Lung (tissue), 12 donors: ENCODE data around the gene OST4. TPM values are rescaled to one million over a fixed set of nuclear protein-coding genes. Genes with fewer than 3 reads are reported as not detected.
A peak's percentile ranks its signal among the peaks of the same experiment; 100 is the strongest.

ENCODE experiments used
- ATAC-seq: fragments of 200-7000 bp; cut with Tn5 transposase; one replicate; pipeline ENCODE4 v1.9.1; 2020; ENCODE audit warnings: moderate number of reproducible peaks; ENCODE audit not compliant: insufficient read depth, low FRiP score
- DNase-seq, 3 donors: peaks; one replicate each; pipeline ENCODE4 v3.0.0-alpha.2; 2013 to 2017
- H3K27ac ChIP-seq, 2 donors: one replicate each; pipeline ENCODE4 v1.5.1; 2013; ENCODE audit warnings: mild to moderate bottlenecking in 2 of 2, moderate library complexity in 2 of 2, control low read depth in 1 of 2, inconsistent platforms in 1 of 2, low read depth in 1 of 2, low read length in 1 of 2
- H3K27me3 ChIP-seq, 3 donors: one replicate each; pipeline ENCODE4 v1.5.1; 2013; ENCODE audit warnings: low read length in 2 of 3; ENCODE audit not compliant: control insufficient read depth in 3 of 3, insufficient read depth in 3 of 3
- H3K36me3 ChIP-seq, 4 donors: one replicate each; pipeline ENCODE4 v1.5.1; 2013; ENCODE audit warnings: low read length in 4 of 4, mild to moderate bottlenecking in 1 of 4, moderate library complexity in 1 of 4; ENCODE audit not compliant: control insufficient read depth in 4 of 4, insufficient read depth in 4 of 4
- H3K4me1 ChIP-seq, 5 donors: one replicate each; pipeline ENCODE4 v1.5.1; 2013; ENCODE audit warnings: low read length in 5 of 5, mild to moderate bottlenecking in 2 of 5, moderate library complexity in 1 of 5; ENCODE audit not compliant: control insufficient read depth in 5 of 5, insufficient read depth in 5 of 5
- H3K4me3 ChIP-seq: one replicate; pipeline ENCODE4 v1.5.1; 2013; ENCODE audit warnings: mild to moderate bottlenecking, control low read depth, moderate library complexity
- H3K9ac ChIP-seq, 2 donors: one replicate each; pipeline ENCODE4 v1.5.1; 2013; ENCODE audit warnings: low read length in 2 of 2, control low read depth in 1 of 2; ENCODE audit not compliant: insufficient read depth in 1 of 2
- H3K9me3 ChIP-seq, 4 donors: one replicate each; pipeline ENCODE4 v1.5.1; 2013; ENCODE audit warnings: low read length in 3 of 4, mild to moderate bottlenecking in 1 of 4, moderate library complexity in 1 of 4; ENCODE audit not compliant: control insufficient read depth in 4 of 4, insufficient read depth in 3 of 4
- WGBS, 2 donors: extraction: QIAGEN DNeasy Blood & Tissue Kit; methylation state at CpG; one replicate each; pipeline ENCODE4 v1.1.7; 2013; 5-methylcytosine and 5-hydroxymethylcytosine counted together
- polyA plus RNA-seq, 2 donors: library from polyadenylated mRNA; stranded (reverse); fragments of 200-250 nt; gene quantifications; one replicate each; pipeline ENCODE4 v1.2.1, GENCODE V29; 2013
- total RNA-seq, 2 donors: library from RNA; depleted of rRNA in 1 of 2; stranded (reverse); fragments of >200 nt in 1 of 2; gene quantifications; one replicate each; pipeline ENCODE4 v1.2.1, GENCODE V29; 2014 to 2021
- TF ChIP-seq, protein P1 (sequence below): IDR thresholded peaks from 2 replicates; pipeline ENCODE4 v1.5.1; 2012; ENCODE audit warnings: mild to moderate bottlenecking; ENCODE audit errors: control extremely low read depth, extremely low read depth
- donor health status: control.
- donor health status: control.
- donor health status: Bipolar disorder and iron deficiency.
- donor health status: healthy.
- donor health status: DM: yes; HTN: yes; CAD: no.

OST4 gene
- total and polyA plus RNA-seq, 4 donors, result 164 to 577 (median 309) TPM

DNA sequence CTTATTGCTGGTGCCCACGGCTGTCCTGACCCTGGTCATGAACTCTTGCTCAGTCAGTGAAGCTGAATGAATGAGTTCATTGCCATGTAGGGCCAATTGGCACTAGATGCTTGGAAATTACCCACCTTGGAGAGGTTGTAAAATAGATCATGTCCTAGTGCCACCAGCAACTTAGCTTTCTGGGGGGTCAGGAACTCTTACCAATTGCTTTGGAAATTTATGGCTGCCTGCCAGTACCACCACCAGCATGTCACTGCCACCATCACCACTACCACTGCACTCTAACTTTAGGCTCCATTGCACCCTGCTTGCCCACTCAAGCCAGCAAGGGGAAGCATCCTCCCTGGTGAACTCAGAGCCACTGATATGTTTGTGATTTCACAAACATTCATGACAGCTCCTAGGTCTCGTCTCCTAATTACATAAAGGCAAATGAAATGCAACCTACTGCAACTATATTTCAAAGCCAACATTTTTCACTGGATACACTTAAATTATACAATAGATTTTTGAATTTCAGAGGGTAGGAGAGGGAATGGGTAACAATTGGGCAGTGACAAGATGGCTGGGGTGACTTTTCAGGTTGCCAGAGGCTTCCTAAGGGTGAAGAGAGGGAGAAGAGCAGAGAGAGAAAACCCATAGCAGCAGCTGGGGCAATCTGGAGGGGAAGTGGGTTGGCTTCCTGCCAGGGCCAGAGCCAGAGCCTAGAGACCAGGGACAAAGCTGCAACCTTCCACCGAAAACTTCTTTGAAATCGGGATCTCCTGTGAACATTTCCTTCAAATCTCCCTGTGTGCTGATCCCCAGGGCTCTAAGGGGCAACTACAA, 3.5 kb upstream of the OST4 start:
- DNase-seq, result peak; percentile 84 to 90 (median 88)
- peaks cover 7 to 74% (median 44%) of the 10 kb centered on the region in 5 donors for H3K4me1 ChIP-seq
- 42 to 45% methylated on average over 4 of the region's 4 CpGs for WGBS, 2 donors

DNA sequence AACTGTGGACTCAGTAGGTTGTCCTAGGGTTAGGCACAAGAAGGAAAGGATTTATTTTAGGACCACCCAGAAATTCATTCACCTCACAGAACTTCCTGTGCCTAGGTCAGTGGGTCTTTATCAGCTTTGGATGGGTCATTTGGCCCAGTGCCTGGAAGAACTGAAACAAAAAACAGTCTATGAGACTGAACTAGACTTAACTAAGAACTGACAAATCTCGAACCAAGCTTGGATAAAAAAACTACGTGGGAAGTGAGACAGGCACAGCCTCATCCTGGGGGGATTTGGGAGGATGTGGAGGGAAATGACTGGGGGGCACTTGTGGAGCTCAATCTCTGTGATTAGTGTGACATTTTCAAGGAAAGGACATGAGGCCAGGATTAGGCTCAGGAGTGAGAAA, 2.3 kb upstream of the OST4 start:
- peaks cover 0 to 20% (median 13%) of the 10 kb centered on the region in 4 donors for H3K36me3 ChIP-seq
- no peak overlapping the region for H3K4me3 ChIP-seq
- no peaks in the 10 kb centered on the region for H3K27me3 ChIP-seq
- TF ChIP-seq, protein P1, sequence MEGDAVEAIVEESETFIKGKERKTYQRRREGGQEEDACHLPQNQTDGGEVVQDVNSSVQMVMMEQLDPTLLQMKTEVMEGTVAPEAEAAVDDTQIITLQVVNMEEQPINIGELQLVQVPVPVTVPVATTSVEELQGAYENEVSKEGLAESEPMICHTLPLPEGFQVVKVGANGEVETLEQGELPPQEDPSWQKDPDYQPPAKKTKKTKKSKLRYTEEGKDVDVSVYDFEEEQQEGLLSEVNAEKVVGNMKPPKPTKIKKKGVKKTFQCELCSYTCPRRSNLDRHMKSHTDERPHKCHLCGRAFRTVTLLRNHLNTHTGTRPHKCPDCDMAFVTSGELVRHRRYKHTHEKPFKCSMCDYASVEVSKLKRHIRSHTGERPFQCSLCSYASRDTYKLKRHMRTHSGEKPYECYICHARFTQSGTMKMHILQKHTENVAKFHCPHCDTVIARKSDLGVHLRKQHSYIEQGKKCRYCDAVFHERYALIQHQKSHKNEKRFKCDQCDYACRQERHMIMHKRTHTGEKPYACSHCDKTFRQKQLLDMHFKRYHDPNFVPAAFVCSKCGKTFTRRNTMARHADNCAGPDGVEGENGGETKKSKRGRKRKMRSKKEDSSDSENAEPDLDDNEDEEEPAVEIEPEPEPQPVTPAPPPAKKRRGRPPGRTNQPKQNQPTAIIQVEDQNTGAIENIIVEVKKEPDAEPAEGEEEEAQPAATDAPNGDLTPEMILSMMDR, result no peak
- peak in 2 of 3 donors; percentile 66 to 76 for DNase-seq
- 37 to 57% methylated on average over 2 of the region's 2 CpGs for WGBS, 2 donors
- peak overlapping the region in 1 of 2 donors; percentile 22 for H3K27ac ChIP-seq
- ATAC-seq, result no peak
- no peaks in the 10 kb centered on the region for H3K9me3 ChIP-seq
- peaks cover 11 to 77% (median 45%) of the 10 kb centered on the region in 5 donors for H3K4me1 ChIP-seq
- H3K9ac ChIP-seq, result peak overlapping the region in 1 of 2 donors; percentile 67

More for the DNA sequence above, 3.5 kb upstream of the OST4 start:
- Histone ChIP-seq H3K9me3 (no peaks in the 10 kb centered on the region), H3K4me3 (no peak overlapping the region), H3K27ac (peak overlapping the region in 1 of 2 donors; percentile 71), H3K9ac (peak overlapping the region in 1 of 2 donors; percentile 65), H3K36me3 (peaks cover 0 to 17% (median 3%) of the 10 kb centered on the region in 4 donors), H3K27me3 (no peaks in the 10 kb centered on the region)
- no peak for ATAC-seq
- TF ChIP-seq, protein P1, result no peak

DNA sequence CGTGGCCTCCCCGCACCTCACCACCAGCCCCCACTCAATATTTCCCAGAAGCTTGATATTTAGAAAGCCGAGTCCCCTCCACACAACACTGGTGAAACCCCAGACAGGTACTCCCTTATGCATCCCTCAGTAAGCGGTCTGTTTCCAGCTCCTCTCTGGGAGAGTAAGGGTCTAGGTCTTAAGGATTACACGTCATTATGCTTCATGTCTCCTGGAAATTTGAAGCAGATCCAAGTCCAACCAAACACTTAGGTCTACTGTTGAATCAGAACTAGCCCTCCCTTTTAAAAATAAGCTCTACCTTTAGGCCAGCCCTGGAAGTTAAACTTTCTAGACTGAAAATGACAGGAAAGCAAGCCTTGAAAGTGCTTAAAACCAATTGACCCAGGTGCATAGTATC, 1.5 kb upstream of the OST4 start:
- 75 to 78% methylated on average over 5 of the region's 5 CpGs for WGBS, 2 donors
- peak in 2 of 3 donors; percentile 66 to 70 for DNase-seq
- H3K9ac ChIP-seq, result peak overlapping the region in 1 of 2 donors; percentile 65

More for the DNA sequence above, 1.5 kb upstream of the OST4 start:
- Histone ChIP-seq H3K27ac (peak overlapping the region; percentile 95 to 98), H3K36me3 (peaks cover 4 to 23% (median 19%) of the 10 kb centered on the region in 4 donors), H3K27me3 (no peaks in the 10 kb centered on the region), H3K4me3 (no peak overlapping the region), H3K9me3 (no peaks in the 10 kb centered on the region), H3K4me1 (peaks cover 11 to 75% (median 45%) of the 10 kb centered on the region in 5 donors)
- TF ChIP-seq, protein P1, result no peak
- ATAC-seq, result no peak
